ENCODE results near the gene PDXK.
"Not testable (repeated sequence)": the region's sequence is repeated elsewhere in the genome, so short reads cannot be mapped to it uniquely, and the experiment has no call there.

Gene PDXK

DNA sequence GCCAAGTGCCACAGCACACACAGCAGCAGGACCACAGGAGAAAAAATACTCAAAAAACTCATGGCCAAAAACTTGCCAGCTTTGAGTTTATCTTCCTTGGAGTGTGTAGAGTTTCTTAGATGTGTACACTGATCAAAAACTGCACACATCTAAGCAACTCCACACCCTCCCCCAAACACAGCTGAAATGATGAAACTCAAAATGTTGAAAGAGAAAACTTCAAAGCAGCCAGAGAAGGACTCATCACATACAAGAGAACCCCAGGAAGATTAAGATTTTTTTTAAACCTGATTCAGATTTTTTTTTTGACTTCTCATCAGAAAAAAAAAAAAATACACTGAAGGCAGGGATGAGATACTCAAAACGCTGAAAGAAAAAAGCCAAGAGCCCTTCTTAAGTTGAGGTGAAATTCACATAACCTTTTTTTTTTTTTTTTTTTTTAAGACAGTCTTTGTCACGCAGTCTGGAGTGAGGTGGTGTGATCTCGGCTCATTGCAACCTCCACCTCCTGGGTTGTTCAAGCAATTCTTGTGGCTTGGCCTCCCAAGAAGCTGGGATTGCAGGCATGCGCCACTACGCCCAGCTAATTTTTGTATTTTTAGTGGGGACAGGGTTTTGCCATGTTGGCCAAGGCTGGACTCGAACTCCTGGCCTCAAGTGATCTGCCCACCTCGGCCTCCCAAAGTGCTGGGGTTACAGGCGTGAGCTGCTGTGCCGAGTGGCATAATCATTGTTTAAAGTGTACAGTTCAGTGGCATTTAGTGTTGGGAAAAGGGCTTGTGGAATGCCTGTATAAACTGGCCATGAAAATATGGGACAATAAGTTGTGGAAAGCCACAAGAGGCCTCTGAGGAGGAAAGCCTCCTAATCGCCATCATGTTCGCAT lies 20.9 kb upstream of the PDXK start:
- no peak for DNase-seq (ENCODE audit: low read depth in 1 of 2, low spot score in 1 of 2)

DNA sequence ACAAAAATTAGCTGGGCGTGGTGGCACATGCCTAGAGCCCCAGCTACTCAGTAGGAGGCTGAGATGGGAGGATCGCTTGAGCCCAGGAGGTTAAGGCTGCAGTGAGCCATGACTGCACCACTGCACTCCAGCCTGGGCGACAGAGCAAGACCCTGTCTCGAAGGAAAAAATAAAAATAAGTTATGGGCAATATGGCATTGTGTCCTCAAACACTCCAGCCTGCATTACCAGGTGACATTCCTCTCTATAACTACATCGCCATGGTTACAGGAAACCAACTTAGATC lies 19.5 kb upstream of the PDXK start:
- DNase-seq (ENCODE audit: low read depth in 1 of 2, low spot score in 1 of 2) = not testable (repeated sequence)

DNA sequence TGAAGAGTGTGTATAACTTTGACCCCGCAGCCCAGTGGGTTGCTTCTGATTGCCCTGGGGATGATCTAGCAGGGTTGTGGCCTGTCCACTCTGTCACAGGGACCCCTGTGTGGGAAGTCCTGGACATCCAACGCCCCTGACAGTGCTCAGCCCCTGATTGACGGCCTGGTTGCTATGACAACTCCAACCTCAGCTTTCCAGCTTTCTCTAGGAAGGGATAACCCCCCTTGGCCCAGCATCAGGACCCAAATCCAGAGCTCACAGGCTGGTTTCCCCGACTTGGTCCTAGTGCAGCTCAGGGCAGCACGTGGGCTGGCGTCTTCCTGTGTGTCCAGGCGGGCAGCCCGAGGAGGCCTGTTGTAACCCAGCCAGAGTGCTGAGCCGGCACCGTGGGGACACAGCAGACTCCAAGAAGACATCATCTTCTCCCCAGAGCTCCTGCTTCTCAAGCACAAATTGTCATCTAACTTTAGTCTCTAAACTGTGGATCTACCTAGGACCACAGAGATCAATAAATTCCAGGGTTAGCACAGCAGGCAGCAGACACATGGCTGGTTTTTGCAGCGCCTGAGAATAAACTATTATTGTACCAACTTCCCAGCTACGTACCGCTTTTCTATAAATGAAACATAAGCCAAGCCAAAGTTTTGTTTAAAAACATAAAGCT lies 18.9 kb upstream of the PDXK start:
- DNase-seq (ENCODE audit: low read depth in 1 of 2, low spot score in 1 of 2) = no peak

DNA sequence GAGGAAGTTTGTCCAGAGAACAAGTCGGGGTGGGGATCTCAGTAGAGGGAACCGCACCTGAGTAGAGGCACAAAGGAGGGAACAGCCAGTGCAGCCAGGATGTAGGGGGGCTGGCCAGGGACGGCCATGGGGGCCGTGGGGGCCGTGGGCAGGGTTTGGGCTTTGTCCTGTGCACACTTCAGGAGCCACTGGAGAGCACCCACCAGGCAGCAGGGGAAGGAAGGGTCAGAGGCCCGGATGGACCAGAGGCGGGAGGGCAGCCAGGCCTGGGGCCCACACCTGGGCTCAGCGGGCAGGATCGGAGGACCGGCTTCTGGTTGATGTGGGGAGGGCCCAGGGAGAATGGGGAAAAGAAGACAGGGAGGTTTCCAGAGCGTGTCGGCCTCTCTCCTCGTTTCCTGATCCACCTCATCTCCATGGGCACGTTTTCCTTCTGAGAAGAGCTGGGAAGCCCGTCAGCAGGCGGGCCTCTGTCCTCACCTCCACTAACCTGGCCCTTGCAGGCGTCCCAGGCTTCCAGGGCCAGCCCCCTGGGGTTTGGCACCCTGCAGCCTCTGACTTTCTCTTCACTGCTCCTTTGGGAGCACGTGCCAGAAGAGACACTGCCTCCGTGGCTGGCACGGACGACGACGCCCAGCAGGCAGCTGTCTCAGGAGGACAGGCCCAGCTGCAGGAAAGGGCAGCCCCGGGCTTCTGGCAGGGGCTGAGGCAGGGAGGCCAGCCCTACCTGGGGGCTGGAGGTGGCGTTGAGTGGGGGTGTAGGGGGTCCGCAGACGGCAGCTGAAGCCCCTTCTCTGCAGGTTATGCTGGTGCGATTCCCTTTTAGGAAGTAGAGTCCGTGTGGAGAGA lies 16.8 kb upstream of the PDXK start:
- no peak for DNase-seq (ENCODE audit: low read depth in 1 of 2, low spot score in 1 of 2)

DNA sequence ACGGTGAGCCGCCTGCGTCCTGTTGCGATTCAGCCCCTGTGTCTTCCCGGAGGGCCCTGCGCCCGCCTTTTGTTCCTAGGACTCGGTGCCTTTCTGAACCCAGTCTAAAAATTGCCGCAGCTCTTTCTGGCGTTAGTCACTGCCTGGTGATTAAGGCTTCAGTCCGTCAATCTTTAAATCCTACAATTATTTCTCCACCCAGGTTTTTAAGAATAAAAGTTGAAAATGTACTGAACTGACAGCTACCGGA lies 16.2 kb upstream of the PDXK start:
- DNase-seq (ENCODE audit: low read depth in 1 of 2, low spot score in 1 of 2) = no peak

- DNase-seq (ENCODE audit: low read depth in 1 of 2, low spot score in 1 of 2) = no peak
These were observed 15.7 kb upstream of the PDXK start for GRCh38 chr21:43703035-43703880.

GRCh38 chr21:43707462-43707861 lies 11.5 kb upstream of the PDXK start:
- no peak for DNase-seq (ENCODE audit: low read depth in 1 of 2, low spot score in 1 of 2)

GRCh38 chr21:43708745-43709381 lies 10.1 kb upstream of the PDXK start:
- DNase-seq (ENCODE audit: low read depth in 1 of 2, low spot score in 1 of 2) = no peak

DNA sequence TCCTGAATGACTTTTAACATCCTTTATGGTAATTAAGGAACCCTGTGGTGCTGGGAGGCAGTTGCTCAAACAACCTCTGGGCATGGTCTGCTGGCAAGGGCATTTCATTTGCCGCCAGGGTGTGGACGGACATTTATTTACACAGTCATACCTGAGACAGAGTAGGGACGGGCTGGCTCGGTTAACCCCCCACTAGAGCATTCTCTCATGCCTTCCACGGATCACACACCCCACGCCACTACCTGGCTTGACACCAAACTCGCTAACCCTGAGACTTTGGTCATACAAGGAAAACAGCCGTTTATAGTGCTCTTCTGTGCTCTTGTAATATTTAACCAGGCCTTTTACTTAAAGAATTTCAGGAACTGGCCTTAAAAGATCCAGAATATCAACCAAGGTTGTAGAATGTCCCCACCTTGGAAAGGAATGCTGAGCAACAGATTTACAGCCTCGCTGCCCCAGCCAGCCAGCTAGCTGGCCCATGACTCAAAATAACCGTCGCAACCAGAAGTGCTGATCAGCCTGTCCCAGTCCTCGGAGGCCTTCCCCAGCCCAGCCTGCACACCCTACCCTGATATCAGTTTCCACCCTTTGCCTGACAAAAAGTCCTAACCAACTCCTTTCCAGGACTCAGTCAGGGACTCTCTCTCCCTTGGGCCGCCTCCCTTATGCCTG lies 6.5 kb upstream of the PDXK start:
- no peak for DNase-seq (ENCODE audit: low read depth in 1 of 2, low spot score in 1 of 2)

GRCh38 chr21:43713123-43713522 lies 5.8 kb upstream of the PDXK start:
- DNase-seq (ENCODE audit: low read depth in 1 of 2, low spot score in 1 of 2) = not testable (repeated sequence)

- DNase-seq (ENCODE audit: low read depth in 1 of 2, low spot score in 1 of 2) = no peak
These were observed 2.4 kb upstream of the PDXK start for GRCh38 chr21:43716376-43717165.

- DNase-seq (ENCODE audit: low read depth in 1 of 2, low spot score in 1 of 2) = no peak
These were observed 1.6 kb upstream of the PDXK start for GRCh38 chr21:43717166-43717853.

DNA sequence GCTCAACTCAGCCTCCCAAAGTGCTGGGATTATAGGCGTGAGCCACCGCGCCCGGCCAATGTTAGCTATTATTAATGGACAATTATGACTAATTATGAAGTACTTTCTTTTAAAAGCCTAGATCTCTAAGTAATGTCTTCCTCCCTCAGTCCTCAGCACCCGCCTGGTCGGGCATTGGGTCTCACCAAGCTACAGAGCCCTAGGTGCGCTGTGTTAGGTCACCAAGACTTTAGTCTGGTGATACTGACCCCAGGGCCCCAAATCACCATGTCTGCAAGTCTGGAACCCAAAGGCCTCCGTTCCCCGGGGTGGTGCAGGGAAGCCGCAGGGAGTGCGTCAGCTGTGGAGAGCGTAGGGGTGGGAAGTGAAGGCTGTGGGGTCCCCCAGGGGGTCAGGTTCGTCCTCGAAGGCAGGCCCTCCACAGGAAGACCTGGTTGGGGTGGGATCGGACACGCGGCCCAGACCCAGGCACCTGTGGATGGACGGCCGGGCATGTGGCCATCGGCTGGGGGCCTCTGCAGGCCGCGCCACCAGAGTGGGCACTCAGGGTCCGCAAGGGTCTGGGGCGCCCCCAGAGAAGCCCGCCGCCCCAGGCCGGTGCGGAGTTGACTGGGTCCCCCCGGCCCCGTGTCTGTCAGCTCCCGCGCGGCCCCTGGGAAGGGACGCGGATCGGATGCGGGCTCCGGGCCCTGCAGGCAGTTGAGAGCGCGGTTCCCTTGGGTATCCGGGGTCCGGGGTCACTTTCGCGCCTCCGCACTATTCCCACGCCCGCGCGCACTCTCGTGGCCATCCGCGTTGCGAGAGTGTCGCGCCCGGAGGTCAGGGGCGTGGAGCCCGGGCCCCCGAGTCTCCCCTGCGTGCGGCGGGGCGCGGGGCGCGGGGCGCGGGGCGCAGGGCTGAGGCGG lies 710 bp upstream of the PDXK start:
- no peak for DNase-seq (ENCODE audit: low read depth in 1 of 2, low spot score in 1 of 2)

DNA sequence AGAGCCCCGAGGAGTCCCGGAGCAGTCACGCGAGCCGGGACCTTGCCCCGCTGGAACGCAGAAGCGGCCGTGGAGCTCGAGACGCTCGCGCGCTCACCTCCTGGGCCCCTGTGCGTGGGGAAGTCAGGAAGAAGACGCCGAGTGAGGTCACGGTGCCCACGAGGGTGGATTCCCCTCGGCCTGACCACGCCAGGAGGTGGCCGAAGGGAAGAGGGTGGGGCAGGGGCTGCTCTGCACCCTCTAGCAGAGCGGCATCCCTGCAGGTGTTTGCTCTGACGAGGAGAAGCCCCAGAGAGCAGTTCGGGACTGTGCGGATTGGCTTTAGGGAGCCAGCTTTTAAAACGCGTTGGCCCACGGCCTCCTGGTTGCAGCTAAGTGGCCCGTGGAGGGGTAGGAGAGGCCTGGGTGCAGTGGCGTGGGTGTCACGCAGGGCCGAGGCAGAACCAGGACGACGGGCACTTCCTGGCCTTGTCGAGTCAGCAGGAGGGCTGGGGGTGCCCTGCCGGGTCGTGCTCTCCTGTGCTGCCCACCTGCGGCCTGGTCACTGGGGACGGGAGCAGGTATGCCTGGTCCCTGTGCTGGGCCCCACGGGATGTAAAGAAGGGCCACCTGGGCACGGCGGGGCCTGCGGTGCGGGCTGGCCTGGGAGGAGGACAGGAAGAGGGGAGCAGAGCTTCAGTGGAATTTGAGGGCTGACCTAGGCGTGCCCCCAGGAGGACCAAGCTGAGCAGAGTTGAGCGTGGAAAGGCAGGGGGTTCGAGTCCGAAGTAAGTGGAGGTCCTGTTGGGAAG lies 1.0 kb downstream of the PDXK start:
- no peak for DNase-seq (ENCODE audit: low read depth in 1 of 2, low spot score in 1 of 2)

- DNase-seq (ENCODE audit: low read depth in 1 of 2, low spot score in 1 of 2) = no peak
These were observed 1.7 kb downstream of the PDXK start for GRCh38 chr21:43720539-43721166.

GRCh38 chr21:43721206-43721605 lies 2.3 kb downstream of the PDXK start:
- DNase-seq (ENCODE audit: low read depth in 1 of 2, low spot score in 1 of 2) = no peak

DNA sequence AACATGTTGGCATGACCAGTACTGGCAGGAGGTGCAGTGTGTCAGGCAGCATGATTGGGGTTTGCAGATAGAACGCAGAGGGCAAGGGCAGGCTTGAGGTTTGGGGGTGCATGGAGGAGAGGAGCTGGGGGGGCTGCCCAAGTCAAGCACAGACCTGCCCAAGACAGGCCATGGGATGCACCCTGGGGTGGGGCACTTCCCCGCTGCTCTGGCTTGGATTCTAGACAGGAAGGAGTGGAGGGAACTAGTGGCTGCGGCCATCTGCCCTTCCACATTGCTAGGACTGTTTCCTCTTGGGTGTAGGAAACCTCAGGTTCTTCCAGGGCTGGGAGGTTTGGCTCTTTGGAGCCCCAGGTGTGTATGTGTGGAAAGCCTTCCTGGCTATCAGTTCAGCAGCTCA lies 3.0 kb downstream of the PDXK start:
- no peak for DNase-seq (ENCODE audit: low read depth in 1 of 2, low spot score in 1 of 2)
